Mesothelial cell of epicardium (in vitro differentiated cells): ENCODE results near the gene C12orf57. TPM values are rescaled to one million over a fixed set of nuclear protein-coding genes. Genes with fewer than 3 reads are reported as not detected.

Experiments used
- DNase-seq, 2 experiments: peaks; one replicate each; pipeline ENCODE4 v3.0.0; 2021; ENCODE audit warnings: low spot score in 2 of 2; ENCODE audit not compliant: unreplicated experiment in 2 of 2
- H3K27ac Mint-ChIP-seq: 2 replicates; pipeline ENCODE4 v1.8.0; 2021; ENCODE audit warnings: mixed read lengths
- H3K27me3 Mint-ChIP-seq: 2 replicates; pipeline ENCODE4 v1.8.0; 2021; ENCODE audit warnings: low read depth, mixed read lengths
- H3K36me3 Mint-ChIP-seq: 2 replicates; pipeline ENCODE4 v1.8.0; 2021; ENCODE audit warnings: mixed read lengths
- H3K4me1 Mint-ChIP-seq: 2 replicates; pipeline ENCODE4 v1.8.0; 2021; ENCODE audit warnings: mixed read lengths
- H3K4me3 Mint-ChIP-seq: 2 replicates; pipeline ENCODE4 v1.8.0; 2021; ENCODE audit warnings: mild to moderate bottlenecking, moderate library complexity, mixed read lengths
- H3K9me3 Mint-ChIP-seq: 2 replicates; pipeline ENCODE4 v1.8.0; 2021; ENCODE audit warnings: mixed read lengths
- total RNA-seq: library from RNA; stranded (reverse); gene quantifications from 3 replicates; pipeline ENCODE4 v1.2.1, GENCODE V29; 2021
- TF ChIP-seq, protein P1 (sequence below): fragments of 200-600 bp; sonication (generic); IDR thresholded peaks from one replicate; pipeline ENCODE4 v1.5.0; 2021; ENCODE audit warnings: antibody characterized with exemption; ENCODE audit not compliant: unreplicated experiment

C12orf57 gene
- total RNA-seq, 1 donor from 2014 or later = 203 TPM

DNA sequence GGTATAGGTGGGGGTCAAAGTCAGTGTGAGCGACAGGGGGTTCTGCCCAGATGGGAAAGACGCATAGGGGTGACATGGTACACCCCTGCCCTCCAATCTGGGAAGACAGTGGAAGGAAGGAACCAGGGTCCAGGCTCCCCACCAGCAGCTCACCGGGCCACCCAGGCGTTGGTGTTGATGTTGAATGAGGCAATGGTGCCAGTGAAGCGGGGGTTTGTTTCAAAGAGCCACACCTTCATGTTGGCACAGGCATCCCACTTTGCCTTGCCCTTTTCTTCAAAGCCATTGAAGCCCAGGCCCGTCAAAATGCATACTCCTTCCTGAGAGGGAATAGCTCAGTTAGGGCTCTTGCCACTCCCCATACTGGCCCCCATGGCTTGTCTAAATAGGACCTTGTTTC is 34.4 kb downstream of the C12orf57 start:
- TF ChIP-seq, protein P1, sequence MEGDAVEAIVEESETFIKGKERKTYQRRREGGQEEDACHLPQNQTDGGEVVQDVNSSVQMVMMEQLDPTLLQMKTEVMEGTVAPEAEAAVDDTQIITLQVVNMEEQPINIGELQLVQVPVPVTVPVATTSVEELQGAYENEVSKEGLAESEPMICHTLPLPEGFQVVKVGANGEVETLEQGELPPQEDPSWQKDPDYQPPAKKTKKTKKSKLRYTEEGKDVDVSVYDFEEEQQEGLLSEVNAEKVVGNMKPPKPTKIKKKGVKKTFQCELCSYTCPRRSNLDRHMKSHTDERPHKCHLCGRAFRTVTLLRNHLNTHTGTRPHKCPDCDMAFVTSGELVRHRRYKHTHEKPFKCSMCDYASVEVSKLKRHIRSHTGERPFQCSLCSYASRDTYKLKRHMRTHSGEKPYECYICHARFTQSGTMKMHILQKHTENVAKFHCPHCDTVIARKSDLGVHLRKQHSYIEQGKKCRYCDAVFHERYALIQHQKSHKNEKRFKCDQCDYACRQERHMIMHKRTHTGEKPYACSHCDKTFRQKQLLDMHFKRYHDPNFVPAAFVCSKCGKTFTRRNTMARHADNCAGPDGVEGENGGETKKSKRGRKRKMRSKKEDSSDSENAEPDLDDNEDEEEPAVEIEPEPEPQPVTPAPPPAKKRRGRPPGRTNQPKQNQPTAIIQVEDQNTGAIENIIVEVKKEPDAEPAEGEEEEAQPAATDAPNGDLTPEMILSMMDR = no peak
- Mint-ChIP-seq H3K9me3 (no peaks in the 10 kb centered on the region), H3K27ac (no peak overlapping the region), H3K4me1 (no peaks in the 10 kb centered on the region), H3K4me3 (no peak overlapping the region), H3K27me3 (no peaks in the 10 kb centered on the region), H3K36me3 (peaks cover 24% of the 10 kb centered on the region)
- DNase-seq = no peak

DNA sequence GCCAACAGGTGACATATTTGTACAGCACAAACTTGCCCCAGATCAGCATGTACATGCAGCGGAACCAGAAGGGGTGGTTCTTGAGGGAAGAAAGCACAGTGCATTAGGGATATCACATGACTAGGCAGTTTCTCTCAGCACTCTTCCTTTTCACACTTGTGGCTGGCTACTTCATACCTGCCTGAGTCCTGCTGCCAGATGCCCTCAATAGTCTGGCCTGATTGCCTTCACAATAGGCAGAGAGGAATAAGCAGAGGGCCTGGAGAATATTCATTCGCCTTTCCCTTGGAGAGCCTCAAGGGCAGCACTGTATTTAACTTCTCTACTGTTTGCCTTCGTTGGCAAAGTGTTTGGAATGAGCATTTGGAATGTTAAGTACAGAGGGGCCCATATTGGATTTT is 34.8 kb downstream of the C12orf57 start:
- peaks cover 24% of the 10 kb centered on the region for H3K36me3 Mint-ChIP-seq
- H3K4me3 Mint-ChIP-seq = no peak overlapping the region
- H3K4me1 Mint-ChIP-seq = no peaks in the 10 kb centered on the region
- H3K27ac Mint-ChIP-seq = no peak overlapping the region
- no peaks in the 10 kb centered on the region for H3K27me3 Mint-ChIP-seq
- TF ChIP-seq, protein P1 = no peak
- DNase-seq = no peak
- H3K9me3 Mint-ChIP-seq = no peaks in the 10 kb centered on the region

DNA sequence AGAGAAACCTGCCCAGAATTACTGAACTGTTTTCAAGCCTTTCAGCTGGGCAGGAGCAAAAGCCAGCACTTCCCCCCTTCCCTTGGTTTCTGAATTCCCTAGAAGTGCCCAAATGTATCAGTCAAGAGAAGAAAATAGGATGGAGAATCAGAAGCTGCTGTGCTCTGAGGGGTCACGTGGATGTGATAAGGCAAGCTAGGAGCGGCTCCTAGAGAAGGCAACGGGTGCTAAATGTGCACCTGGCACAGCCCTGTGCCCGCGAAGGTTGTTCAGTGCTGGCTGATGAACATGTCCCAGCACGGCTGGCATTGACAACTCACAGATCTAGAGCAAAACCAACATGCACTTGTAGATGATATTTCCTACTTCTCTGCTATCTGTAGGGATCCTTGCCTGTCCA is 35.2 kb downstream of the C12orf57 start:
- H3K36me3 Mint-ChIP-seq = peaks cover 24% of the 10 kb centered on the region
- H3K4me3 Mint-ChIP-seq = no peak overlapping the region

DNA sequence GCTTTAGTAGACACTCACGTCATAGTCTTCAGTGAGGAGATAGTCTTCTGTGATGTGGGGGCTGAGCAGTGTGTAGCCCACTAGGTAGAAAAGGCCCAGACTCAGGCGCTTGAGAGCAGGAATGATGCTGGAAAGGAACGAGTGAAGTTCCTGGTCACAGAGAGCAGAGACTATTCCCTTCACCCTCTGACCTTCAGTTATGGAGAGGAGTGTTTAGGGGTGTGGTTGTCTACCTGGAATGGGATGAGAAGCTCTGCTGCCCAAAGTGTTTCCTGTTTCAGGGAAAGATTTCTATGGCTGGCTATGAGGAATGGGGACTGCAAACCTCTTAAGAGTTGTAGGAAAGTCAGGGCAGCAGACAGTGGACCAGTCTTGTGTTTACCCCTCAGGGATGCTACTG is 35.6 kb downstream of the C12orf57 start:
- no peaks in the 10 kb centered on the region for H3K9me3 Mint-ChIP-seq
- no peak overlapping the region for H3K27ac Mint-ChIP-seq
- TF ChIP-seq, protein P1 = no peak

More for the DNA sequence above, 35.2 kb downstream of the C12orf57 start:
- Mint-ChIP-seq H3K27me3 (no peaks in the 10 kb centered on the region), H3K9me3 (no peaks in the 10 kb centered on the region), H3K4me1 (no peaks in the 10 kb centered on the region), H3K27ac (no peak overlapping the region)
- no peak for DNase-seq
- TF ChIP-seq, protein P1 = no peak

DNA sequence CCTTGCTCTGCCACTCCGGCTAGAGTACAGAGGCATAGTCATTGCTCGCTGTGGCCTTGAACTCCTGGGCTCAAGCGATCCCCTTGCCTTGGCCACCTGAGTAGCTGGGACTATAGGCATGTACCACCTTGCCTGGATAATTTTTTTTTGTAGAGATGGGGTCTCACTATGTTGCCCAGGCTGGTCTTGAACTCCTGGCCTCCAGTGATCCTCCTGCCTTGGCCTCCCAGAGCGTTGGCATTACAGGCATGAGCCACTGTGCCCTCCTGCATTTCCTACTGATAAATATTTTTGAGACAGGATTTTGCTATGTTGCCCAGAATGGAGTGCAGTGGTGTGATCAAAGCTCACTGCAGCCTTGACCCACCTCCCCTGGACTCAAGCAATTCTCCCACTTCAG is 36.3 kb downstream of the C12orf57 start:
- H3K4me3 Mint-ChIP-seq = no peak overlapping the region
- H3K4me1 Mint-ChIP-seq = no peaks in the 10 kb centered on the region
- DNase-seq = no peak
- no peak overlapping the region for H3K27ac Mint-ChIP-seq
- H3K9me3 Mint-ChIP-seq = no peaks in the 10 kb centered on the region
- peaks cover 24% of the 10 kb centered on the region for H3K36me3 Mint-ChIP-seq
- TF ChIP-seq, protein P1 = no peak
- H3K27me3 Mint-ChIP-seq = no peaks in the 10 kb centered on the region

More for the DNA sequence above, 35.6 kb downstream of the C12orf57 start:
- DNase-seq = no peak
- no peak overlapping the region for H3K4me3 Mint-ChIP-seq
- H3K36me3 Mint-ChIP-seq = peaks cover 24% of the 10 kb centered on the region
- H3K4me1 Mint-ChIP-seq = no peaks in the 10 kb centered on the region
- H3K27me3 Mint-ChIP-seq = no peaks in the 10 kb centered on the region

DNA sequence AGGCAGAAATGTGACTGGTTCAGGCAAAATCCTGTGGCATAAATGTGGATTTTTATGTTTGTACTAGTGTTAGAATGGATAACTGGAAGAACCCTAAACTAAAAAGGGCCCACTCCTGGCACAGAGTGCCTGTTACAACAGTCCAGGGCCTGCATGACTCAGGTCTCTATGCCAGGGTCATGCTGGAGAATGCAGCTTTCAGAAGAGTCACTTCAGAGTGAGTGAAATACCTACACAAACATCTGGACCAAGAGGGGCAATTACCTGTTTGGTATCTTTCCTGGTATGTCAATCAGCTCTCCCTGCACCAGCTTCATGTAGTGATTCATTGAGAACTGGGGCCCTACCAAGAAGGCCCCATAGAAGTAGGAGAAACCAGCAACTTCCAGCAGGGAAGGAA is 36.9 kb downstream of the C12orf57 start:
- H3K27me3 Mint-ChIP-seq = no peaks in the 10 kb centered on the region
- TF ChIP-seq, protein P1 = no peak
- no peak for DNase-seq
- H3K9me3 Mint-ChIP-seq = no peaks in the 10 kb centered on the region
- no peak overlapping the region for H3K27ac Mint-ChIP-seq
- no peak overlapping the region for H3K4me3 Mint-ChIP-seq
- H3K36me3 Mint-ChIP-seq = peaks cover 23% of the 10 kb centered on the region
- H3K4me1 Mint-ChIP-seq = no peaks in the 10 kb centered on the region
